ENCODE measurements around the gene GDF7. TPM values are rescaled to one million over a fixed set of nuclear protein-coding genes. Genes with fewer than 3 reads are reported as not detected.

Gene GDF7
- total and polyA plus RNA-seq, 10 of the 15 experiments (the other 5 are each of a cell fraction or from before 2014, with no cell fraction given) = 0.02 to 0.11 (median 0.04) TPM; not detected in 1

DNA sequence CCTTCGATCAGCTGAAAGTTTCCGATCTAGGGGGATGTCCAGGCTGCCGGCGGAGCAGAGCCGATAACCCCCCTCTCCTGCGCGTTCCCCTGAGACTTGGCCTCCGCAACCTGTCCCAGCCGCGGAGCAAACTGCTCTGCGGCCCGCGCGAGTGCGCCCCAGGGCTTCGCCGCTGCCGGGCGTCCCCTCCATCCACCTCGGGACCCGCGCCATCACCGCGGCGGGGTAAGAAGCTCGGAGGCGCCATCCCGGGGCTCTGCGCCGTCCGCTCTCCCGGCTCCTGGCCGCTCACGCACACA, 990 bp upstream of the GDF7 start:
- ATAC-seq = peak; percentile 13
- intact Hi-C loops (cut with micrococcal nuclease; ENCODE audit: unreplicated experiment) = no loop called here
- H3K4me1 ChIP-seq (ENCODE audit: control insufficient read depth, insufficient read depth, low read length) = peaks cover 13% of the 10 kb centered on the region; the same call in 1 of the 2 replicates
- no peak overlapping the region for H3K27ac ChIP-seq (ENCODE audit: control insufficient read depth, insufficient read depth)
- SMC1A ChIA-PET (ENCODE audit: uncharacterized antibody, unreplicated experiment) = no interaction called here
- H3K4me3 ChIP-seq = peak overlapping the region; percentile 73; the same call in 1 of the 2 replicates
- no TSS peak for BruUV-seq (replicated peaks)
- no peaks in the 10 kb centered on the region for H3K36me3 ChIP-seq (ENCODE audit: control insufficient read depth in 2 of 2, insufficient read depth in 2 of 2, low read length in 1 of 2)
- RAD21 ChIA-PET (ENCODE audit: unreplicated experiment) = interaction anchor here (1.0 to 1.2 kb wide), 2 partner anchors 10 to 297 kb away, joined by 3 to 4 read pairs; no protein-coding TSS in a partner anchor
- H3K9me3 ChIP-seq (replicated peaks; ENCODE audit: control insufficient read depth, insufficient read depth, low read length) = no peaks in the 10 kb centered on the region; the same call in 2 of the 3 replicates
- POLR2A ChIA-PET = interaction anchor here (0.7 kb wide), 1 partner anchor 514 kb away, joined by 3 read pairs; no protein-coding TSS in a partner anchor
- CTCF ChIA-PET = interaction anchor here (0.7 to 1.2 kb wide), 4 partner anchors 9 to 297 kb away, joined by 3 to 7 read pairs (median 4); partner anchors contain the start of gene HS1BP3
- H3K4me2 ChIP-seq (ENCODE audit: control insufficient read depth, insufficient read depth) = peak overlapping the region; percentile 97
- peaks cover 16 to 33% of the 10 kb centered on the region in 2 experiments for H3K27me3 ChIP-seq (replicated peaks in 1 of 2; ENCODE audit: control insufficient read depth in 2 of 2, insufficient read depth in 2 of 2, low read length in 1 of 2)
- no peak for TF ChIP-seq ZBED1 (IDR thresholded peaks at IDR 0.05; ENCODE audit: borderline replicate concordance)
- TF ChIP-seq NR2F1 (conservative IDR thresholded peaks at IDR 0.05) = 0 out of 2 replicates have a peak, but pooled peaks have one; percentile 19
- no peaks in the 10 kb centered on the region for H3K79me2 ChIP-seq (ENCODE audit: control insufficient read depth, insufficient read depth, low read length)
- under 1% methylated on average over 18 of the region's 34 CpGs for whole genome bisulfite sequencing (ENCODE audit: insufficient coverage, insufficient replicate concordance, low lambda C conversion rate, missing lambda C conversion rate)
- H2AFZ ChIP-seq (ENCODE audit: control insufficient read depth, low read depth, low read length) = peak overlapping the region; percentile 61
- no peak for DNase-seq (ENCODE audit: low read depth, low spot score)
- H4K20me1 ChIP-seq (ENCODE audit: control insufficient read depth, insufficient read depth) = 0 out of 2 replicates have a peak, but pooled peaks cover 2% of the 10 kb centered on the region
- no peak for FAIRE-seq
- in situ Hi-C loops (cut with MboI) = loop anchor here (25.0 kb wide), 1 partner anchor 446 kb away; the partner anchor contains the start of gene TDRD15
- no peak overlapping the region for H3K9ac ChIP-seq (ENCODE audit: control insufficient read depth, insufficient read depth, low read length)

GRCh38 chr2:20667151-20667530, 197 bp downstream of the GDF7 start:
- no TSS peak for BruUV-seq (replicated peaks)
- no peak overlapping the region for H3K27ac ChIP-seq (ENCODE audit: control insufficient read depth, insufficient read depth)
- H3K9me3 ChIP-seq (replicated peaks; ENCODE audit: control insufficient read depth, insufficient read depth, low read length) = no peaks in the 10 kb centered on the region; the same call in 2 of the 3 replicates
- DNase-seq (ENCODE audit: low read depth, low spot score) (no peak), FAIRE-seq (no peak), ATAC-seq (peak; percentile 18)
- WGBS (ENCODE audit: insufficient coverage, insufficient replicate concordance, low lambda C conversion rate, missing lambda C conversion rate) = no CpG with 5 or more reads among the region's 62 CpGs
- no peaks in the 10 kb centered on the region for H3K36me3 ChIP-seq (ENCODE audit: control insufficient read depth in 2 of 2, insufficient read depth in 2 of 2, low read length in 1 of 2)
- SMC1A ChIA-PET (ENCODE audit: uncharacterized antibody, unreplicated experiment) = no interaction called here
- H3K4me1 ChIP-seq (ENCODE audit: control insufficient read depth, insufficient read depth, low read length) = peaks cover 13% of the 10 kb centered on the region; the same call in 1 of the 2 replicates
- peaks cover 22 to 33% of the 10 kb centered on the region in 2 experiments for H3K27me3 ChIP-seq (replicated peaks in 1 of 2; ENCODE audit: control insufficient read depth in 2 of 2, insufficient read depth in 2 of 2, low read length in 1 of 2)
- H3K4me3 ChIP-seq = peak overlapping the region; percentile 73; the same call in 1 of the 2 replicates
- H2AFZ ChIP-seq (ENCODE audit: control insufficient read depth, low read depth, low read length) = no peak overlapping the region; the same call in 1 of the 2 replicates
- no peak overlapping the region for H3K9ac ChIP-seq (ENCODE audit: control insufficient read depth, insufficient read depth, low read length)
- POLR2A ChIA-PET = no interaction called here
- CTCF ChIA-PET = no interaction called here
- intact Hi-C loops (cut with micrococcal nuclease; ENCODE audit: unreplicated experiment) = no loop called here
- no peaks in the 10 kb centered on the region for H3K79me2 ChIP-seq (ENCODE audit: control insufficient read depth, insufficient read depth, low read length)
- peak overlapping the region; percentile 74 for H3K4me2 ChIP-seq (ENCODE audit: control insufficient read depth, insufficient read depth)
- in situ Hi-C loops (cut with MboI) = loop anchor here (25.0 kb wide), 1 partner anchor 445 kb away; the partner anchor contains the start of gene TDRD15
- RAD21 ChIA-PET (ENCODE audit: unreplicated experiment) = no interaction called here
- H4K20me1 ChIP-seq (ENCODE audit: control insufficient read depth, insufficient read depth) = 0 out of 2 replicates have a peak, but pooled peaks cover 2% of the 10 kb centered on the region
- TF ChIP-seq EGR1 (IDR thresholded peaks at IDR 0.05; ENCODE audit: borderline replicate concordance in 1 of 2, low read depth in 2 of 2, low read length in 2 of 2) (peak in 1 of 2 experiments; percentile 78; a peak in 2 of 3 replicates), NFIC (IDR thresholded peaks at IDR 0.05; ENCODE audit: low read depth, low read length) (no peak), BACH1 (IDR thresholded peaks at IDR 0.05; ENCODE audit: borderline replicate concordance) (no peak), MXI1 (IDR thresholded peaks at IDR 0.05; ENCODE audit: low read depth, low read length) (no peak), TAF1 (IDR thresholded peaks at IDR 0.05; ENCODE audit: borderline replicate concordance, low read depth, low read length) (no peak), LARP7 (IDR thresholded peaks at IDR 0.05) (no peak)
